ENCODE measurements around the gene POLR3GL. TPM values are rescaled to one million over a fixed set of nuclear protein-coding genes. Genes with fewer than 3 reads are reported as not detected.

Gene POLR3GL
- total RNA-seq, 3 donors from 2014 or later: 15.7 to 26.8 (median 19.5) TPM

DNA sequence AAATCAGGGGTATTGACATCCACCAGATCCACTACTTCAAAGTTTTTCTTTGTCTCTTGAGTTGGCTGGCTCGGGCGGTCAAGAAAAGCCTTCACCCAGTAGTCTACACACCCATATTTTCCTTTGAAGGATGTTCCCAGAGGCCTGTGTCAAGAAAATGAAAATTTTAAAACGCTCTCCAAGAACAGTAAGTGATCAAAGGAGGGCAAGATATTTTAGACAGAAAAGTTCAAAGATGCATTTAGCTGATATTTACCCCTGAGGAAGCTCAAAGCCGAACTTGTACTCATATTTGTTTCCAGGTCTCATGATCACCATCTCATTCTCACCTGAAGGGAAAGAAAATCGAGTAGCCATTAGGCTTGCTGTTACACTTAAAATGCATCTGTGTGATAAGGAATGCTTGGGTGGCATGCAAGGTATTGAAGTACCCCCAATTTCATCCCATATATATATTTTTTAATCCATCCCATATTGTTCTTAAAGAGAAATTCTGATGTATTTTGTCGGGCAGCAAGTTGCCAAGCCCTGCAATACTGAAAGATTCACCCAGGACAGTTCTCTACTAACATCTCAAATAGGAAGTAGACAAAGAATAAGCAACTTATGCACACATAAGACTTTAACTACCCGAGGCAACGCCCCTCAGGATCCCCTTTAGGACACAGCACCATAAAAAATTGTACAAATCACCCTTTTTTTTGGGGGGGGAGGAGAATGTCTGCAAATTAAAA, 30.8 kb downstream of the POLR3GL start:
- peak overlapping the region; percentile 89 for H3K4me3 ChIP-seq
- H3K4me1 ChIP-seq (ENCODE audit: low read depth): peaks cover 26% of the 10 kb centered on the region
- H3K36me3 ChIP-seq (ENCODE audit: low read depth): no peaks in the 10 kb centered on the region
- intact Hi-C loops (cut with DNase I, micrococcal nuclease): no loop called here
- H3K9me3 ChIP-seq: no peaks in the 10 kb centered on the region
- no peak for ATAC-seq
- TF ChIP-seq, protein P1, sequence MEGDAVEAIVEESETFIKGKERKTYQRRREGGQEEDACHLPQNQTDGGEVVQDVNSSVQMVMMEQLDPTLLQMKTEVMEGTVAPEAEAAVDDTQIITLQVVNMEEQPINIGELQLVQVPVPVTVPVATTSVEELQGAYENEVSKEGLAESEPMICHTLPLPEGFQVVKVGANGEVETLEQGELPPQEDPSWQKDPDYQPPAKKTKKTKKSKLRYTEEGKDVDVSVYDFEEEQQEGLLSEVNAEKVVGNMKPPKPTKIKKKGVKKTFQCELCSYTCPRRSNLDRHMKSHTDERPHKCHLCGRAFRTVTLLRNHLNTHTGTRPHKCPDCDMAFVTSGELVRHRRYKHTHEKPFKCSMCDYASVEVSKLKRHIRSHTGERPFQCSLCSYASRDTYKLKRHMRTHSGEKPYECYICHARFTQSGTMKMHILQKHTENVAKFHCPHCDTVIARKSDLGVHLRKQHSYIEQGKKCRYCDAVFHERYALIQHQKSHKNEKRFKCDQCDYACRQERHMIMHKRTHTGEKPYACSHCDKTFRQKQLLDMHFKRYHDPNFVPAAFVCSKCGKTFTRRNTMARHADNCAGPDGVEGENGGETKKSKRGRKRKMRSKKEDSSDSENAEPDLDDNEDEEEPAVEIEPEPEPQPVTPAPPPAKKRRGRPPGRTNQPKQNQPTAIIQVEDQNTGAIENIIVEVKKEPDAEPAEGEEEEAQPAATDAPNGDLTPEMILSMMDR (IDR thresholded peaks at IDR 0.05): no peak
- no peak for DNase-seq

DNA sequence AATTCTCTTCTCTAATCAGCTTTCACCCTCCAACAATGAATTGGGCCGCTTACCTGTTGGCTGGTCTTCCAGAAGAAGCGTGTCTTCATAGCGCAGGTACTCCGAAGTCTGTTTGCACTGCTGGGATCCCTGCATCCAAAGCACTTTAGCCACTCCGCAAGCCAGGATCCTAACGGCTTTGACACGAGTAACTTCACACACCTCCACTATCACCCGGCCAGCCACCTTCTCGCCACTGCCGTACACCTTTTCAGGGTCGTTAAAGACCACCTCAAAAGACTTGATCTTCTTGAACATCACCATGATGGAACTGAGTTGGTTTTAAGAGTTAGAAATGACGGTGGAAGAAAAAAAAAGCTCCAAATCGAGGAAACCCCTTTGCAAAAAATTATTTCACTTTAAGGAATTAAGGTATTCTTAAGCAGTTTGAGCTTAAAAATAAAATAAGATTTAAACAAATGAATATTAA, 31.5 kb downstream of the POLR3GL start:
- DNase-seq: peak in 1 of 3 donors; percentile 49
- H3K4me3 ChIP-seq: peak overlapping the region; percentile 89
- ATAC-seq: no peak
- H3K36me3 ChIP-seq (ENCODE audit: low read depth): no peaks in the 10 kb centered on the region
- H3K9me3 ChIP-seq: no peaks in the 10 kb centered on the region
- TF ChIP-seq, protein P1 (IDR thresholded peaks at IDR 0.05): no peak
- peaks cover 27% of the 10 kb centered on the region for H3K4me1 ChIP-seq (ENCODE audit: low read depth)
- intact Hi-C loops (cut with DNase I, micrococcal nuclease): no loop called here

DNA sequence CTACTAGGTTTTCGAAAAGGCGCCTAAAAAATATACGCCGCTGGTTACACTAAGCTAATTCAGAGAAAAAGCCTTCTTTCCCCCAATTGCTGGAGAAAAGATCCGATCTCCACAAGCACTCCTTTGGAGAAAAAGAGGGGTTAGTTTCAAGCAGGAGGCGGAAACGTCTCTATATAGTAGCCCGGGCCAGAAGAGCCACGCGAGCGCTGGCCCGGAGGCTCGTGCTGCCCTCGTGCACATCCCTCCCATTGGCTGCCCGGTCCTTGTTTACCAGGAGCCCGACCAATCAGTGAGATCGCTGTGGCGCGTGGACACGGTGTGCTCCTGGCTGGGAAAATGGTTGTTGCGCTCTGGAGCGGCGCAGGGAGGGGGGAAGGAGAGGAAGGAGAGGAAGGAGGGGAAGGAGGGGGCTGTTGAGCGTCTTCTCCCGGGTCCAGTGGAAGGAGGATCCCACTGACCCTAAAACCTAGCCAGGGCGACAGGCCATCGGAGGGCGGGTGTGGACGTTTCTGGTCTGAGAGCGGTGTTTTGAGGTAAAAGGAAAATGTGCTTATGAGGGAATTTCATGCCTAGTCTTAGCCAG, 32.0 kb downstream of the POLR3GL start, which contains the start of gene TXNIP:
Gene TXNIP (minus strand): TSS at position 147 of the 583 bp plus-strand sequence. CDS start 313 bp downstream, outside the sequence.
- peak; percentile 90 for ATAC-seq

DNA sequence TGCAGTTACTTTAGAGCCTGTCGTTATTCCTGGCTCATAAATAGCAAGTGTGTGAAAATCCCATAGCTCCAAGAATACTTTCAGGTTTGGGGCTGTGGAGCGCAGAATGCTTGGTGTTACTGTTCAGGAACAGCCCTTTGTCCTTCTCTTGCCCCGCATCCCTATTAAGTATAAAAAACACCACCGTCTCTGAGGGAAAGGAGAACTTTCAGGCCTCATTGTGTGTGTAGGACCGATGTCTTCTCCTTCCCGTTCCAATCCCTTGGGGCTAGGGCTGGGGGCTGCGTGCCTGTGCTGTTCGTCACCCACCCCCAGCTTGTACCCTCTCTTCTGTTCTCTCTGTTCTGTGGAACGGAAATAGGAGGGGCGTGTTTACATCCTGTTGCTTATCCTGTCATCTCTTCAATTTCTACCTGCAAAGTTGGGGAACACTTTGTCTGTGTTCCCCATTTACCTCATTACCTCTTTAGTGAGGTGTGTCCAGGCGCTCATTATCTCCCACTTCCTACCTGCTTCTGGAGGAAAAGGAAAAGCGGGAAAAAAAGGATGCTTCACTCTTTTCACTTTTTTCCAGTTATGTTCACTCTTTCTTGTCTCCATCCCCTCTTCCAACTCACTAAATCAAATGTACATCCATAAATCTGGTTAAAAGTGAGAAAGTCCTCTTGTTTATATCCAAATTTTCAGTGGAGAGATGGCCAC, 32.7 kb downstream of the POLR3GL start:
- ATAC-seq (peak; percentile 53), DNase-seq (peak; percentile 63 to 83 (median 69))
- peak overlapping the region; percentile 22 for H3K4me3 ChIP-seq
- H3K9me3 ChIP-seq: no peaks in the 10 kb centered on the region
- peaks cover 27% of the 10 kb centered on the region for H3K4me1 ChIP-seq (ENCODE audit: low read depth)
- no peaks in the 10 kb centered on the region for H3K36me3 ChIP-seq (ENCODE audit: low read depth)
- TF ChIP-seq, protein P1 (IDR thresholded peaks at IDR 0.05): no peak
- intact Hi-C loops (cut with DNase I, micrococcal nuclease): no loop called here

More for the DNA sequence above, 32.0 kb downstream of the POLR3GL start, which contains the start of gene TXNIP:
- TF ChIP-seq, protein P1 (IDR thresholded peaks at IDR 0.05): no peak
- intact Hi-C loops (cut with DNase I, micrococcal nuclease): no loop called here
- H3K36me3 ChIP-seq (ENCODE audit: low read depth): no peaks in the 10 kb centered on the region
- peak; percentile 98 to 100 (median 99) for DNase-seq
- H3K9me3 ChIP-seq: no peaks in the 10 kb centered on the region
- H3K4me3 ChIP-seq: peak within 1 kb of the TSS; percentile 89
- peaks cover 27% of the 10 kb centered on the region for H3K4me1 ChIP-seq (ENCODE audit: low read depth)

DNA sequence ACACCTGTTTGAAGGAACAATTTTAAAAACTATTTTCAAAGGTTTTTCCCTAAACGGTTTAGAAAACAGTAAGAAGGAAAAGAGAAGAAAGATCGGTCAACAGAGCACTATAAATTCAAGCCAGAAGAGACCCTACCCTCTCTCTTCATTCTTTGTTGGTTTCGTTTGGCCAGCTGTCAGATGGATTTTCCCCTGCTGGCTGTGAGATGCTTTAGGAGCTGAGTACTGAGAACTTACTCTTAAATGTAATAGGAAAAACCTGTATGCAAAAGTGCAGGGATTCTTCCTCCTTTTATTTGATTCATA, 33.2 kb downstream of the POLR3GL start:
- H3K36me3 ChIP-seq (ENCODE audit: low read depth): no peaks in the 10 kb centered on the region
- TF ChIP-seq, protein P1 (IDR thresholded peaks at IDR 0.05): no peak
- H3K4me3 ChIP-seq: no peak overlapping the region
- no peaks in the 10 kb centered on the region for H3K9me3 ChIP-seq
- ATAC-seq (no peak), DNase-seq (no peak)
- intact Hi-C loops (cut with DNase I, micrococcal nuclease): no loop called here
- peaks cover 27% of the 10 kb centered on the region for H3K4me1 ChIP-seq (ENCODE audit: low read depth)

Data from mucosa of descending colon (tissue), 3 donors.